Measurements from ENCODE around the gene MS4A18. TPM values are rescaled to one million over a fixed set of nuclear protein-coding genes. Genes with fewer than 3 reads are reported as not detected.

Gene MS4A18
- polyA plus RNA-seq, 3 donors, result not detected

DNA sequence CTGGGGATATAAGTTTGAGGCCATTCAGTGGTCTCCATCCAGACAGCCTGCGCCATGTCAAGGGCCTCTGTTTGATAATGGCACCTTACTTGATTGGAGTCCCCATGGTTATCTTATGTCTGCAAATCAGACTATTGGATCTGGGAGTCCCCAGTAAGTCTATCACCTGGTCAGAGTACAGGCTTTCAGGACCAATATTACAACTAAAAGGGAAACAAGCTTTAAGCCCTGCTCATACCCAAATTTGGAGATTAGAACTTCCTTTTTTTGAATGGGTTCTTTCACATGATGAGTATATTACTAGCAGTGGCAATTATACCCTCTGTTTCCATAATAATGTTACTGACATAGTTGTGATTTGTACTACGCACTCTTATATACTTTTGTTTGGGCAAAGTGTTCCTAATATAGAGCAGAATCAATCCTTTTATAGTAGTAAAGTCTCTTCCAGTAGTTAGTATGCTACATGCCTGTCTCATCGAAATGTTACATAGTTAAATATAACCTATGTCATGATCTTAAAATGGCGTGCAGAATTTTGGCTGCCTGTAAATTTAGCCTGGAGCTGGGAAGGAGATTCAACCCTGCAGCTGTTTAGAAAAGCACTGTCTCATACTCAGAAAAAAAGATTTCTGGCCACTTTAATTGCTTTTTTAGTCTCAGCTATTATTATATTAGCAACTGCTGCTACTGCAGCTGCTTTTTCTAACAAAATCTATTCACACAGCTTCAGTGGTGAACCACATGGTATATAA, 37.1 kb downstream of the MS4A18 start:
- DNase-seq (ENCODE audit: extremely low read depth in 1 of 11, low read depth in 9 of 11, low spot score in 4 of 11), result no peak

DNA sequence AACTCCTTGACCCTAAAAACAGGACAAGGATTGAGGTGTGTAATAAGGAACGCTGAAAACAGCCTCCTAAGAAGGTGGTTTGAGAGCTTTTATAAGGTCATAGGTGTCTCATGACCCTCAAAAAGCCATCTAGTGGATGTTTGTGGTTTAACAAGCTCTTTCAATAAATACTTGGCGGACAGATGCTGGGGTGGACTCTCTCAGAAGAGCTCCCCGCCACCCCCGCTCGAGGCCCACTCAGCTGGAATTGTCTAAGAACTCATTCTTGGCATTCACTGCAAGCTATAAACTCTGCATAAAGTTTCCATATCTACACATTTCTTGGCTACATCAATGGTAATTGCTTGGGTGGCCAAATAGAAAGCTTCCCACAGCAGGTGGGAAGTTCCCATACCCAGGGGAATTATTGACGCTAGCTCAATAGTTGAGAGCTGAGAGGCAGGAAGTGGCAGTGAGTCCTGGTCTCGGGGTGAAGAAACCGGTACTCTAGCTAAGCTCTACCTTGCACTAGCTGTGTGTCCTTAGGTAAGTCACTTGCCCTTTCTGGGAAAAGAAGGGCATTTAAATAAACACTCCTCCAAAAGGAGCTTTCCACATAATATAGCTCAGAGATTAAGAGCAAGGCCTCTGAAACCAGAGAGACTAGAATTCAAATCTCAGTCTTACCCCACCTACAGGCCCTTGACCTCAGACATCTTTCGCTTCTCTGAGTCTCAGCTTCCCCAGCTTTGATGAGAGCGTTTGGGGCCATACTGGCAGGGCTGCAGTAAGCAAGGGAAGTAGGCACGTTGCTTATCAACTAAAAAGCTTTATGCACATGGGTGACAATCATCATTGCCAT, 38.6 kb downstream of the MS4A18 start:
- DNase-seq (ENCODE audit: extremely low read depth in 1 of 11, low read depth in 9 of 11, low spot score in 4 of 11), result no peak

DNA sequence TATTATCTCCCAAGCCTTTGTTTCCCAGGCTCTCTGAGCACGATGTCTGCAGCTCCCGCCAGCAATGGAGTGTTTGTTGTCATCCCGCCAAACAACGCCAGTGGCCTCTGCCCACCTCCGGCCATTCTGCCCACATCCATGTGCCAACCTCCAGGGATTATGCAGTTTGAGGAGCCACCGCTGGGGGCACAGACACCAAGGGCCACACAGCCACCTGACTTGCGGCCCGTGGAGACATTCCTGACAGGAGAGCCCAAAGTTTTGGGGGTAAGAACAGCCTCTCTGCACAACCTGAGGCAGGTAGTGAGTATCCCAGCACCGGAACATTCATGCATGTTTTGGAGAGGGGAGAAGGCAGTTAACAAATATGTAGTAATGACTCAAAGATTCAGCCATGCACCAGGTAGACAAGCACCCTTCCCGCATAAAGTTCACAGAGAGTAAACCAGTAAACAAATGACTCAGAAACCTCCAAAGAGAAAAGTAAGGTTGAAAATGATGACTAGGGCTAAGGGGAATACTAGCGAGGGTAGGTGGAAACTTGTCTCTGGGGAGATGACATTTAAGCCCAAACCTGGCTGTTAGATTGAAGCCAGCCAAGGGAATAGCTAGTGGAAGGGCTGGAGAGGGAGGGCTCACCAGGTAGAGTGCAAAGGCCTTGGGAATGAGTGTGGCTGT, 39.3 kb downstream of the MS4A18 start:
- DNase-seq (ENCODE audit: extremely low read depth in 1 of 11, low read depth in 9 of 11, low spot score in 4 of 11), result no peak

DNA sequence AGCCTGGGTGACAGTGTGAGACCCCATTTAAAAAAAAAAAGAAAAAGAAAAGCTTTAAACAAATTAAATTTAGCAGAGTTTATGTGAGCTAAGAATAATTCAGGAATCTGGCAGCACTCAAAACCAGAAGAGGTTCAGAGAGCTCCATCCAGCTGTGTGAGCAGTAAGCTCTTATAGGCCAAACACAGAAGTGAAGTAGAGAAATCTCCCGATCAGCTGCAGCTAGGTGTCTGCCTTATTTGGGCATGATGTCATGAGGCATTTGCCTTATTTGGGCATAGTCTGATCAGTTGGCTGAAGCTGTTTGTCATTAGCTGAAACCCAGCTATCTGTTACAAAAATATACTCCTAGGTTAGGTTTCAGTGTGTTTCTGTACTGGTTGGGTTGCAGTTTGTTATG, 40.4 kb downstream of the MS4A18 start:
- DNase-seq (ENCODE audit: extremely low read depth in 1 of 11, low read depth in 9 of 11, low spot score in 4 of 11), result no peak

DNA sequence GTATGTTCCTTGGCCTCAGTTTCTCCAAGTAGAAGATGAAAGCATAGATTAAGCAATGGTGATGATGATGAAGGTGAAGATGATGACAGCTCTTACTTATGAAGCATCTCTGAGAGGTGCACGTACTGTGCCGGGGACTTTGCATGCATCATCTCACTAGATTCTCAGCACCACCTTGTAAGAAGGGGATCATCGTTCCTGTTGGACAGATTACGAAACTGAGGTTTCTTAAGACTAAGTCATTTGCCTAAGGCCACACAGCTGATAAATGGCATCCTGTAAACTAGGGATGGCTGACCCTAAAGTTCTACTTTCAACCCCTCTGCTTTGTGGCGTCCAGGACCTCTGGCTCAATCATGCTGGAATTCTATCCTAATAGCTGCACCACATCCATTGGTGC, 40.8 kb downstream of the MS4A18 start:
- no peak for DNase-seq (ENCODE audit: extremely low read depth in 1 of 11, low read depth in 9 of 11, low spot score in 4 of 11)

DNA sequence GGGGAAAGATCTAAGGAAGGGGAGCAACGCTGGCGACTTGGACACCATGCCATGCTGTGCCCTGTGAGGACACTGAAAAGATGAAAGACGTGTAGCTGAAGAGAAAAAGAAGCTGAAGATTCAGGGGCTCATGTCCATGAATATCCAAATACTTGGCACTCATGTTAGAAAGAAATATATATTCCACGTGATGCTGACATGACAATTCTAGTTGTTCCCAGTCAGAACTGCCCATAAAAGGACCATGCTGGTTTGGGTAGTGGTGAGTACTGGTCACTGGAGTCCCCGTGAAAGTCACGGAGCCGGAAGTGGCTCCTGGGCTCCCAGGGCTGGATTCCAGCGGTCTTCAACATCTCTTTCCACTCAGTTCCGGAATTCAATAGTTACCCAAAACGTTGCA, 42.0 kb downstream of the MS4A18 start:
- no peak for DNase-seq (ENCODE audit: extremely low read depth in 1 of 11, low read depth in 9 of 11, low spot score in 4 of 11)

DNA sequence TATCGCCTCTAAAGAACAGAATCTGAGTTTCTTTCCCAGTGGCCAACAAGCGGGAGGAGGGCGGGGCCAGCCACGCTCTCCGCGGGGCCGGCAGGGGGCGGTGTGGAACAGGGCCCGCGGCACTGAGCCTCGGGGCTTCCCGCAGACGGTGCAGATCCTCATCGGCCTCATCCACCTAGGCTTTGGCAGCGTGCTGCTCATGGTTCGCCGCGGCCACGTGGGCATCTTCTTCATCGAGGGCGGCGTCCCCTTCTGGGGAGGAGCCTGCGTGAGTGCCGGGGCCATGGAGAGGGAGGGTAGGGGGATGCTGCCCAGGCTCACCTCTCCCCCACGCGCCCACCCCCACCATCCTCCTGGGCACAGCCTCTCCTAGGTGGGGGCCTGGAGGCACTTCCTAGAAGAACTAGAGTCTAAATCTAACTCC, 42.9 kb downstream of the MS4A18 start:
- DNase-seq (ENCODE audit: extremely low read depth in 1 of 11, low read depth in 9 of 11, low spot score in 4 of 11), result no peak

DNA sequence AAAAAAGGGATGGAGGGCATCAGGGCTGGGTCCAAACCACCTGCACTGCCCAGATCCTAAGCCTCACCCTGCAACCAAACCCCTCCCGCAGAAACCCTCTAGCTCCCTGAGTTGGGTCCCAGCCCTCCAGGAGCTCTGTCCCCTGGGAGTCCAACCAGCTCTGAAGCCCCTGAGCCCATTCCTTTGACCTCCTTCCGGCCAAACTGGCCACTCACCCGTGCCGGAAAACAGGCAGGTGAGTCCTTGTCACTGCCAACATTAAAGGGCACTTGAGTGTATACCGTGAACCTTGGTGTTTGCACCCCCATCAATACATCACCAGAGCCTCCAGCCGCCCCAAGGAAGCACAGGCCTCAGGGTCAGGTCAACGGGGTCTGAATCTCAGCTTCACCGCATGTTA, 43.7 kb downstream of the MS4A18 start:
- DNase-seq (ENCODE audit: extremely low read depth in 1 of 11, low read depth in 9 of 11, low spot score in 4 of 11), result no peak

DNA sequence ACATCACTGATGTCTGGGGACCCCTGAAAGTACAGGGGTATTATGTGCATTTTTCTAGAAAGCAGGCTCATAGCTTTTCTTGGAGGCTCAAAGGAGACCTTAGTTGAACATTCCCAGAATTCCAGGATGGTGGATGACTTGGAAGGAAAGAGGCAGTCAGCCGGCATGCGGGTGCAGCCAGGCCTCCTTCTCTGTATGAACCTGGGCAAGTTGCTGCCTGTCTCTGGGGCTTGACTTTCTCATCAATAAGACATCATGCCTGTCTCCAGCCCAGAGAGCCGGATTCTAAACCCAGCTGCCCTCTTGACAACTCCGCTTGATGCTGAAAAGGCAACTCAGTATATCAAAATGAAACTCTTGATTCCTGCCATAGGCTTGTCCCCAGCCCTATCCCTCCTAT, 44.8 kb downstream of the MS4A18 start:
- no peak for DNase-seq (ENCODE audit: extremely low read depth in 1 of 11, low read depth in 9 of 11, low spot score in 4 of 11)

DNA sequence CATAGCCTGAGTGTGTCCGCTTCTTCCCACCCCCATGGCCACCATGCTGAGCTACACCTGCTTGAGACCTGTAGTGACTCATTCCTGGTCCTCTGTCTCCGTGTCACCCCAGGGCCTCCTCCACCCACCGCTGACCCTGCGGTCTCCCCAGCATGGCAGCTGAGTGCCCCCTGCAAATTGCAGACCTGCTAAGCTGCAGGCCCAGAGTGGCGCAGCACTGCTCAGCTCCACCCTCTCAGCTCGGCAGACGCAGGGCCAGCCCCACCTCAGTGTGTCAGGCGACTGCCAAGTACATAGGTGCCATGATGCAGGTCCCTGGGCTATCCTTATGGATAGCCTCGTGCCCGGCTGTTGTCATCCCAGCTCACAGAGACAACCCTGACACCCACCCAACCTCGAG, 45.3 kb downstream of the MS4A18 start:
- no peak for DNase-seq (ENCODE audit: extremely low read depth in 1 of 11, low read depth in 9 of 11, low spot score in 4 of 11)

DNA sequence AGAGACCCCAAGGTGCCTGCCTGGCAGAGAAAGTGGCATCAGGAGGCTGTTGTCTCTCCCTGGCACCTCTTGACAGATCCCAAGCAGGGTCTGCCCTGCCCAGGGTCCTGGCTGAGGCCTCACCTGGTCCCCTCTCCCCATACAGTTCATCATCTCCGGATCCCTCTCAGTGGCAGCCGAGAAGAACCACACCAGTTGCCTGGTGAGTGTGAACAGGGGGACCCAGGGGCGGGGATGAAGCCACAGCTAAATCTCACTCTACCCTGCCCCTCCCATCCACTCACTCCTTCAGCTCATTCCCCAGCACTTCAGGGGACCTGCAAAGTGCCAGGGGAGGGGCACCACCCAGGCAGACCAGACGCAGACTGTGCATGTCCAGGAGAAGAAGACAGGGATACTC, 46.6 kb downstream of the MS4A18 start:
- no peak for DNase-seq (ENCODE audit: extremely low read depth in 1 of 11, low read depth in 9 of 11, low spot score in 4 of 11)

DNA sequence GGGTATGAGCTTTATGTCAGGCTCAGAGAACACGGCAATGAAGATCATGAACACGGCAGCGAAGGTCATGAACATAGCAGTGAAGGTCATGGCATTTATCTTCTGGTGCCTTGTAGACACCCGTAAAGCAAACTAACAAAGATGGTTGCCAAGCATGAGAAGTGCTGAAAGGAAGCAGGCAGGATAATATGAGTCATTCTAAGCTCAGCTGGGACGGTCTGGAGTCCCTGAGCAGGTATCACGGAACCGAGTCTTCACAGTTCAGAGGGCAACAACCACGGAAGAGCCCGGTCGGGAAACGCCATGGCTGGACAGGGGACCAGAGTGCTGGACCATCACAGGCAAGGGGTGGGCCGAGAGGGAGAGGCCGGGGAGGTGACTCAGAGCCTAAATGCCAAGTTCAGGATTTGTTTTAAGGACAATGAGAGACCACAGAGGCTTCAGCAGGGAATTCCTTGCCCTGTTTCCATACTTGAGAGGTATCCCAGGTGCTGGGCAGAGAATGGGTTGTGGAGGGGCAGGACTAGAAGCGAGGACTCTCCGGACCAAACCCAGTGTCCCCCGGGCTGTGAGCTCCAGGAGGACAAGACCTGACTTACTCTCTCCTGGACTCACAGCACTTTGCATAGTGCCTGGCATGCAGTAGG, 47.5 kb downstream of the MS4A18 start:
- no peak for DNase-seq (ENCODE audit: extremely low read depth in 1 of 11, low read depth in 9 of 11, low spot score in 4 of 11)

DNA sequence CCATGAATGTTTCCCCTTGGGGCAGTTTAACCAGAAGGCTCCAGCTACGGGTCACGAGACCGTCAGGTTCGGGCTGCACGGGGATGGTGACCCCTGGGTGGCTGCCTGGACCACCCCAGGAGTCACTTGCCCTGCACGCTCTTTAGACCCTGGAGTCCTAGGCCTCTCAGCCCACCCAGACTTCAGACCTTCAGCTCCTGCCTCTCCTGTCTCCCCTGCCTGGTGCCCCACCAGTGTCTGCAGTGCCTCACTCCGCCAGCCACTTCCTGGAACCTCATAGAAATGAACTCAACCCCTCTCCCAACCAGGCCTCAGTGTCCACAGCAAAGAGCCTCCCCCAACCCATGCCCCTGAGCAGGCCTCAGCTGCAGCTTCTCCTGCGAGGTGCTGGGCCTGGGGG, 48.1 kb downstream of the MS4A18 start:
- DNase-seq (ENCODE audit: extremely low read depth in 1 of 11, low read depth in 9 of 11, low spot score in 4 of 11), result no peak

DNA sequence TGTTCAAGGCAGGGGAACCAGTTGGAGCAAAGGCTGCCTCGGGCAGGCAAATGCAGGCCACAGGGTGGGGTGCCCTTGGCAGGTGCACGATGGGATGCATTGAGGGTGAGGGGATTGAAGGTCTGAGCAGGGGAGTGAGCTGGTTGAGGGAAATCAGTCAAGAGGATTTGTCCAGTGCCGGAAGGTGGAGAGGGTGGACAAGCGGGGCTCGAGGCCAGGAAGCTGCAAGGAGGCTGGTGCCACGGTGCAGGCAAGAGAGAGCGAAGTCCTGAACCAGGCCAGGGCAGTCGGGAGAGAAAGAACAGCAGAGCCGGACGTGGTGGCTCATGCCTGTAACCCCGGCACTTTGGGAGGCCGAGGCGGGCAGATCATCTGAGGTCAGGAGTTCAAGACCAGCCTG, 50.2 kb downstream of the MS4A18 start:
- DNase-seq (ENCODE audit: extremely low read depth in 1 of 11, low read depth in 9 of 11, low spot score in 4 of 11), result no peak

DNA sequence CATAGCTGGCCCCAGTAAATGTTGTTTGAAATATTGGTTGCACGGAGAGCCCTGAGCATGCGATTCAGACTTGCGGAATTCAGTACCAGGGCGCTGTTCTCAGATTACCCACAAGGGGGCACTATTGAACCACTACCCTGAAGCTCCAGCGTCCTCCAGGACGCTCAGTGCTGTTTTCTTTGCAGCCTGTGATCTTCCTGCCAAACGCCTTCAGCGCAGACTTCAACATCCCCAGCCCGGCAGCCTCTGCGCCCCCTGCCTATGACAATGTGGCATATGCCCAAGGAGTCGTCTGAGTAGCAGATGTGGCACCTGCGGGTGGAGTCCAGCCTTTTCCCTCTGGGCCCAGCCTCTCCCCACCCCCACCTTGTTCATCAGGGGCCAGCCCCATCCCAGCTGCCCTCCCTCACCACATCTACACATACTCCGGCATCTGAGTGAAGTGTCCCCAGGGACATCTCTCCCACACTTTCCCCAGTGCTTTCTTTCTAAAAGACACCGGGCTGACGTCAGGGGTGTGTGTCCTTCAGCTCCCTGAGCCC, 51.0 kb downstream of the MS4A18 start:
- DNase-seq (ENCODE audit: extremely low read depth in 1 of 11, low read depth in 9 of 11, low spot score in 4 of 11), result peak; percentile 73 to 90 (median 85)

DNA sequence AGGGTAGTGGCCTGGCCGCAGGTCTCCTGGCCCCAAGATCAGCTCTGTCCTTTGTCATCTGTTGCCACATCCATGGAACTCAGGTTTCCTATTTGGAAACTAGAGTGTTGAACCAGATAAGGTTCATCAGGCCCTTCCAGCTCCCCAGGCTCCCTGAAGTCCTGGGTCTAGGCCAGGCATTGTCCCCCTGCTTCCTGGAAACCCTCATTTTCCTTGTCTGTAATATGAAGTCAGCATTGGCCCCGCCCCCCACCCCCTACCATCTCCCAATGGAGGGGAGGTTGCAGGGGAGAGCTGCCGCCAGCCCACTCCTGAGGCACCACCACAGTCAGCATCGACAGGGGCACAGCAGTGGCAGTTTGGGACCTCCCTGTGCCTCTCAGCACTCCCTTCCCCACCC, 51.6 kb downstream of the MS4A18 start:
- DNase-seq (ENCODE audit: extremely low read depth in 1 of 11, low read depth in 9 of 11, low spot score in 4 of 11), result no peak

DNA sequence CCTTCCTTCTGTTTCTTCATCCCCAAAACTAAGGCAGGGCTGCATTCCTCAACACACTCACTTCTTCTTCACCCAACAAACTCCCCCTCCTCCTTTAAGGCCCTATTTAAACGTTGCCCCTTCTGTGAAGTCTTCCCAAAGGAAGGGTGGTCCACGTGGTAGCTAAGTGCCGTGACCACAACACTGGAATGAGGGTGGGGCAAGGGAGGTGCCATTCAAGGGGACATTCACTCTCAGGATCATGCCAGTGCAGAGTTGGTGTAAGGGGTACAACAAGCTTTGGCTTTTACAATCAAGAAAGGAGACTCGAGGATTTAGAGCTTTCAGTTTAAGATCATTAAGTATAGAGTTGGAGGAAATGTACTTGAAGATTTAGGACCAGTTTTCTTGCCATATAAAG, 52.6 kb downstream of the MS4A18 start:
- no peak for DNase-seq (ENCODE audit: extremely low read depth in 1 of 11, low read depth in 9 of 11, low spot score in 4 of 11)

DNA sequence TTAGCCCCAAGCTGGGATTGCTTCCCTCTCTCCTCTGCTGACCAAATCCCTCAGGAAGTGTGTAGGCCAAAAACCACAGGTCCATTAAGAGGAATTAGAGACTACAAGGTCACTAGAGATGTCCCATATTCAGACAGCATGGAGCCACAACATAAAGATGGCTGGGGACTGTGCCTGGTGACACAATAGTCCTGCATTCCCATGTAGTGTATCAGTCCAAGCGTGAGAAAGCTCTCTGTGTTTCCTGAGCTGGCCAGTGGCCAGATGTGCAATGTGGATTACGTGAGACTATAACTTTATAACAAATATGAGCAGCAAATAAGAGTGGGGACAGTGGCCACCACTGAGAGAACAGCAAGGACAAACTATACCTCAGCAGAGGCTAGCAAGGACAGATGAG, 53.1 kb downstream of the MS4A18 start:
- no peak for DNase-seq (ENCODE audit: extremely low read depth in 1 of 11, low read depth in 9 of 11, low spot score in 4 of 11)

DNA sequence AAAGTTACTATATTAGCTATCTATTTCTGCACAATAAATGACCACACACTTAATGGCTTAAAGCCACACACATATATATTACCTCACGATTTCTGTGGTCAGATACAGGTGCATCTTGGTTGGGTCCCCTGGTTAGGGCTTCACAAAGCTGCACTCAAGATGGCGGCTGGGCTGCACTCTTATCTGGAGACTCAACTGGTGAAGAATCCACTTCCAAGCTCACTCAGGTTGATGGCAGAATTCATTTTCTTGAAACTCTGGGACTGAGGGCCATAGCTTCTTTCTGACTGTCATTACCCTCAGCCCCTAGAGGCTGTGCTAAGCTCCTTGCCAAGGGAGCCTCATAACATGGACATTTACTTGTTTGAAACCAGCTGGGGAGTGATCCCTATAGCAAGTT, 55.5 kb downstream of the MS4A18 start:
- DNase-seq (ENCODE audit: extremely low read depth in 1 of 11, low read depth in 9 of 11, low spot score in 4 of 11), result no peak
